ENCODE data around the gene METTL15. TPM values are rescaled to one million over a fixed set of nuclear protein-coding genes. Genes with fewer than 3 reads are reported as not detected.

METTL15 gene
- total RNA-seq, 1 donor from 2014 or later = 13.5 TPM

GRCh38 chr11:28137366-28137765 lies 29.2 kb downstream of the METTL15 start:
- no peaks in the 10 kb centered on the region for H3K4me1 ChIP-seq
- TF ChIP-seq, protein P1, sequence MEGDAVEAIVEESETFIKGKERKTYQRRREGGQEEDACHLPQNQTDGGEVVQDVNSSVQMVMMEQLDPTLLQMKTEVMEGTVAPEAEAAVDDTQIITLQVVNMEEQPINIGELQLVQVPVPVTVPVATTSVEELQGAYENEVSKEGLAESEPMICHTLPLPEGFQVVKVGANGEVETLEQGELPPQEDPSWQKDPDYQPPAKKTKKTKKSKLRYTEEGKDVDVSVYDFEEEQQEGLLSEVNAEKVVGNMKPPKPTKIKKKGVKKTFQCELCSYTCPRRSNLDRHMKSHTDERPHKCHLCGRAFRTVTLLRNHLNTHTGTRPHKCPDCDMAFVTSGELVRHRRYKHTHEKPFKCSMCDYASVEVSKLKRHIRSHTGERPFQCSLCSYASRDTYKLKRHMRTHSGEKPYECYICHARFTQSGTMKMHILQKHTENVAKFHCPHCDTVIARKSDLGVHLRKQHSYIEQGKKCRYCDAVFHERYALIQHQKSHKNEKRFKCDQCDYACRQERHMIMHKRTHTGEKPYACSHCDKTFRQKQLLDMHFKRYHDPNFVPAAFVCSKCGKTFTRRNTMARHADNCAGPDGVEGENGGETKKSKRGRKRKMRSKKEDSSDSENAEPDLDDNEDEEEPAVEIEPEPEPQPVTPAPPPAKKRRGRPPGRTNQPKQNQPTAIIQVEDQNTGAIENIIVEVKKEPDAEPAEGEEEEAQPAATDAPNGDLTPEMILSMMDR (IDR thresholded peaks at IDR 0.05) = no peak
- no peak overlapping the region for H3K4me3 ChIP-seq
- no peaks in the 10 kb centered on the region for H3K27me3 ChIP-seq
- no peaks in the 10 kb centered on the region for H3K9me3 ChIP-seq
- no peak for DNase-seq
- no peak for ATAC-seq
- H3K27ac ChIP-seq = no peak overlapping the region
- H3K36me3 ChIP-seq = no peaks in the 10 kb centered on the region
- intact Hi-C loops (cut with DNase I) = no loop called here

- TF ChIP-seq, protein P1 (IDR thresholded peaks at IDR 0.05) = no peak
- Histone ChIP-seq H3K27ac (no peak overlapping the region), H3K36me3 (no peaks in the 10 kb centered on the region)
Observed at GRCh38 chr11:28137832-28138231, 29.6 kb downstream of the METTL15 start.

DNA sequence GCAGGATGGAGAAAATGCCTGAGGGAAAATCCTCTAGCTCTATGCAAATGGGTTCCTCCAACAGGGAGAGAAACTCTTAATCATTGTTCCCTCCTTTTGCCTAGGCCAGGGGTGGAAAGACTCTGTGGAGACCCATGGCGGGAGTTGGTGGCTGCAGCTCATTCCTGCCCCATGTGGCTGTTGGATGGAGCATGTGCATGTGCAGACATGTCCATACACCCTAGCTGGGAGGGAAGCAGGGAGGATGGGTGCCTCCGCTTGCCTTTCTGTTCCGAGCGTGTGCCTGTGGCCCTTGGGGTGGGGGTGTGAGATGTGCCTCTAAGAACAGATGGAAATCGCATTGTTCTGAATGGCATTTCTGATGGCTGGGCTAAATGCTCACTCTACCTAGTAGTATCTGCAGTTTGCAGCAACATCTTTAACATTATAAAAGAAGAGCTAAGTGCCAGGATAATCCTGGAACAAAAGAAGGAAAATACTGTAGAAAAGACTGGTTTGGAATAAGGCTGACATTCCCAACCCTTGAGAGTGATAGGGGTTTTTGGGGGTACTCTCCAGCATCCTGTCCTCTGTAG lies 31.7 kb downstream of the METTL15 start:
- Histone ChIP-seq H3K27me3 (no peaks in the 10 kb centered on the region), H3K9me3 (no peaks in the 10 kb centered on the region), H3K36me3 (no peaks in the 10 kb centered on the region), H3K4me1 (no peaks in the 10 kb centered on the region), H3K4me3 (no peak overlapping the region), H3K27ac (no peak overlapping the region)
- intact Hi-C loops (cut with DNase I) = no loop called here
- TF ChIP-seq, protein P1 (IDR thresholded peaks at IDR 0.05) = no peak
- ATAC-seq (no peak), DNase-seq (no peak)

More at GRCh38 chr11:28137832-28138231, 29.6 kb downstream of the METTL15 start:
- Histone ChIP-seq H3K9me3 (no peaks in the 10 kb centered on the region), H3K4me1 (no peaks in the 10 kb centered on the region), H3K27me3 (no peaks in the 10 kb centered on the region), H3K4me3 (no peak overlapping the region)
- DNase-seq (no peak), ATAC-seq (no peak)
- intact Hi-C loops (cut with DNase I) = no loop called here

DNA sequence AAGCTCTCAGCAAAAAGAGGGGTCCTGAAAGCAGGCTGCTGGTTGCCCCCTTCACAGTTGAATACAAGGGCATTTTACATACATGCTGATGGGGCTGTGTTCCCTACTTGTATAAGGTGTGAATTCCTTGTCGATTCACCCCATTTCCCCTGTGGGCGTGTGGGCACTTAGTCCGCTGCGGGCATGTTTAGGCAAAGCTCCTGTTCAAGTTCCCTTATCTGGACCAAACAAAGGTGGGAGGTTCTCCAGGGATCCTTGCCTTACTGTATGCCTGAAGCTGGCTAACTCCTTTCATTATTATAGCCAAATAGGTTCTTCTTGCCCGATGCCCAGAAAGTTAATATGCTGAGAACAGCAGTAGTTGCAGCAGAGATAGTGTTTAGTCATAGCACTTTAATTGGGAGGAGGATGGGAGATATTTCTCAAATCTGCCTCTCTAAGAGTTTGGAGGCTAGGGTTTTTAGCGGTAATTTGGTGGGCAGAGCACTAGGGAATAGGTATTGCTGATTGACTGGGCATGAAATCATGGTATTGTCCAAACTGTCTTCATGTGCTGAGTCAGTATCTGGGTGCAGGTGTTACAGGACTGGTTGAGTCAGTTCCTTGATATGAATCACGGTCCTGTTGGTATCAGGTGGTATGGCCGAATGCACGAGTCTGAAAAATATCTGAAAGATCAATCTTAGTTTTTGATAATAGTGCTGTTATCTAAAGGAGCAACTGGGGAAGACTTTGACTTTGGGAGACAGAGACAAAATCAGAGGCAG lies 32.7 kb downstream of the METTL15 start:
- Histone ChIP-seq H3K4me1 (no peaks in the 10 kb centered on the region), H3K27ac (no peak overlapping the region), H3K4me3 (no peak overlapping the region), H3K36me3 (no peaks in the 10 kb centered on the region), H3K27me3 (no peaks in the 10 kb centered on the region), H3K9me3 (no peaks in the 10 kb centered on the region)
- TF ChIP-seq, protein P1 (IDR thresholded peaks at IDR 0.05) = no peak
- no peak for DNase-seq
- intact Hi-C loops (cut with DNase I) = no loop called here
- ATAC-seq = no peak

DNA sequence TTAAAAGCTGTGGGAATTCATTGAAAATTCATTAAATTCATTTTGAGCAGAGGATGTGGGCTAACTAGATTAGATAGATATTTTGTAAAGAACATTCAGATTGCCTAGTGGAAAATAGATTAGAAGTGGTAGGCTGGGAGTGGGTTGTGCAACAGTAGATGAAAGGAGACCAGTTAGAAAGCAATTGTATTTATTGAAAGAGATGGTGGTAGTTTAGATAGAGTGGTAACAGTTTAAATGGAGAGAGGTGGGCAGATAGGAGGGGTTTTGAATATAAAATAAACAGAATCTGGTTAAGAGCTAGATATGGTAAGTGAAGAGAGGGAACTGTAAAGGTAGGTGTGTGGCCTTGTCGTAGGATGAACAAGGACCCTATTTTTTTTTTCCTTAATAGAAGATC lies 34.5 kb downstream of the METTL15 start:
- TF ChIP-seq, protein P1 (IDR thresholded peaks at IDR 0.05) = no peak
- Histone ChIP-seq H3K36me3 (no peaks in the 10 kb centered on the region), H3K4me1 (no peaks in the 10 kb centered on the region), H3K27me3 (no peaks in the 10 kb centered on the region), H3K9me3 (no peaks in the 10 kb centered on the region), H3K27ac (no peak overlapping the region), H3K4me3 (no peak overlapping the region)
- DNase-seq = no peak
- intact Hi-C loops (cut with DNase I) = no loop called here
- ATAC-seq = no peak

All from upper lobe of right lung (tissue), 1 donor.